Neural cell (in vitro differentiated cells): ENCODE results near the gene TGOLN2. TPM values are rescaled to one million over a fixed set of nuclear protein-coding genes. Genes with fewer than 3 reads are reported as not detected.

Source experiments
- H2AFZ ChIP-seq: fragments of 200-600, 300-800 bp; sonication (generic), shearing (Covaris generic); 2 replicates; pipeline ENCODE4 v1.6.0; 2014; ENCODE audit warnings: low read depth, mild to moderate bottlenecking, antibody characterized with exemption, low read length, moderate library complexity
- H3F3A ChIP-seq: fragments of 200-600 bp; shearing (Covaris generic); 2 replicates; pipeline ENCODE4 v1.6.1; 2016; ENCODE audit warnings: mild to moderate bottlenecking, moderate library complexity, mixed read lengths, antibody characterized with exemption, low read length; ENCODE audit not compliant: insufficient read depth, poor library complexity, severe bottlenecking
- H3K27ac ChIP-seq: fragments of 200-600, 300-800 bp; sonication (generic), shearing (Covaris generic); 2 replicates; pipeline ENCODE4 v1.5.1; 2014; ENCODE audit warnings: mild to moderate bottlenecking, low read length, moderate library complexity
- H3K27me3 ChIP-seq: fragments of 300-800, 200-600 bp; sonication (generic), shearing (Covaris generic); 2 replicates; pipeline ENCODE4 v1.6.0; 2014; ENCODE audit warnings: mild to moderate bottlenecking, low read depth, low read length, moderate library complexity; ENCODE audit not compliant: insufficient read depth
- H3K36me3 ChIP-seq: fragments of 300-800, 200-600 bp; sonication (generic), shearing (Covaris generic); 2 replicates; pipeline ENCODE4 v1.5.1; 2014; ENCODE audit warnings: mild to moderate bottlenecking, antibody characterized with exemption, low read length, moderate library complexity; ENCODE audit not compliant: insufficient read depth
- H3K4me2 ChIP-seq: fragments of 300-800, 200-600 bp; sonication (generic), shearing (Covaris generic); 2 replicates; pipeline ENCODE4 v1.6.0; 2014; ENCODE audit warnings: mild to moderate bottlenecking, low read length
- H3K4me3 ChIP-seq: fragments of 300-800, 200-600 bp; sonication (generic), shearing (Covaris generic); 2 replicates; pipeline ENCODE4 v1.5.1; 2014; ENCODE audit warnings: mild to moderate bottlenecking, low read length, moderate library complexity
- H3K79me2 ChIP-seq: fragments of 200-600 bp; shearing (Covaris generic); replicated peaks from 2 replicates; pipeline ENCODE4 v1.6.0; 2014; ENCODE audit warnings: mild to moderate bottlenecking, low read length, moderate library complexity; ENCODE audit not compliant: insufficient read depth
- H3K9ac ChIP-seq: fragments of 300-800, 200-600 bp; sonication (generic), shearing (Covaris generic); 2 replicates; pipeline ENCODE4 v1.6.1; 2016; ENCODE audit warnings: mild to moderate bottlenecking, low read length, mixed read lengths
- H3K9me2 ChIP-seq: fragments of 200-600 bp; shearing (Covaris generic); 2 replicates; pipeline ENCODE4 v1.6.1; 2016; ENCODE audit warnings: mild to moderate bottlenecking, low read length, mixed read lengths; ENCODE audit not compliant: insufficient read depth
- H3K9me3 ChIP-seq: fragments of 200-600, 300-800 bp; sonication (generic), shearing (Covaris generic); 2 replicates; pipeline ENCODE4 v1.6.1; 2016; ENCODE audit warnings: mild to moderate bottlenecking, mixed run types, low read length, moderate library complexity, mixed read lengths
- H4K20me1 ChIP-seq: fragments of 200-600 bp; shearing (Covaris generic); 2 replicates; pipeline ENCODE4 v1.6.1; 2016; ENCODE audit warnings: mild to moderate bottlenecking, mixed run types; ENCODE audit not compliant: insufficient read depth
- CTCF ChIP-seq: fragments of 450-650 bp; IDR thresholded peaks from 2 replicates; pipeline ENCODE4 v1.5.1; 2014; ENCODE audit warnings: antibody characterized with exemption, mild to moderate bottlenecking, moderate library complexity; ENCODE audit not compliant: poor library complexity, severe bottlenecking
- EP300 ChIP-seq: fragments of 450-650 bp; conservative IDR thresholded peaks from 2 replicates; pipeline ENCODE4 v1.6.1; 2014; ENCODE audit warnings: antibody characterized with exemption, mild to moderate bottlenecking, moderate library complexity; ENCODE audit not compliant: poor library complexity, severe bottlenecking
- EZH2 ChIP-seq: fragments of 200-600, 300-800 bp; shearing (Covaris generic), sonication (generic); IDR thresholded peaks from 2 replicates; pipeline ENCODE4 v1.6.1; 2014; ENCODE audit warnings: antibody characterized with exemption, low read length, borderline replicate concordance, mild to moderate bottlenecking; ENCODE audit not compliant: insufficient read depth, poor library complexity, severe bottlenecking
- MXI1 ChIP-seq: fragments of 450-650 bp; conservative IDR thresholded peaks from 2 replicates; pipeline ENCODE4 v1.6.1; 2014; ENCODE audit warnings: antibody characterized with exemption, mild to moderate bottlenecking; ENCODE audit not compliant: poor library complexity, severe bottlenecking
- POLR2AphosphoS5 ChIP-seq: IDR thresholded peaks from 2 replicates; pipeline ENCODE4 v1.6.1; 2012
- RAD21 ChIP-seq: fragments of 450-650 bp; conservative IDR thresholded peaks from 2 replicates; pipeline ENCODE4 v1.6.1; 2014; ENCODE audit warnings: antibody characterized with exemption, mild to moderate bottlenecking, moderate library complexity
- REST ChIP-seq: IDR thresholded peaks from 2 replicates; pipeline ENCODE4 v1.6.1; 2012; ENCODE audit warnings: borderline replicate concordance
- SMC3 ChIP-seq: fragments of 450-650 bp; conservative IDR thresholded peaks from 2 replicates; pipeline ENCODE4 v1.6.1; 2014; ENCODE audit warnings: antibody characterized with exemption, mild to moderate bottlenecking, moderate library complexity; ENCODE audit not compliant: poor library complexity
- TAF1 ChIP-seq: IDR thresholded peaks from 2 replicates; pipeline ENCODE4 v1.6.1; 2012; ENCODE audit warnings: low read depth
- polyA plus RNA-seq: library from polyadenylated mRNA; depleted of rRNA; stranded (reverse); fragments of >200 nt; gene quantifications from 2 replicates; pipeline ENCODE4 v1.2.3, GENCODE V29; 2014

The TGOLN2 gene
- polyA plus RNA-seq, 1 donor from 2014 or later: 22.7 TPM

- TF ChIP-seq SMC3 (no peak), REST (no peak), RAD21 (no peak), EP300 (no peak), MXI1 (no peak), CTCF (no peak), POLR2AphosphoS5 (no peak), EZH2 (no peak), TAF1 (no peak)
- H3K9me2 ChIP-seq: no peaks in the 10 kb centered on the region
- H3K4me3 ChIP-seq: no peak overlapping the region
- H3K79me2 ChIP-seq: no peaks in the 10 kb centered on the region
- H3F3A ChIP-seq: no peaks in the 10 kb centered on the region
- no peaks in the 10 kb centered on the region for H3K27me3 ChIP-seq
- no peaks in the 10 kb centered on the region for H3K36me3 ChIP-seq
- no peak overlapping the region for H2AFZ ChIP-seq
- no peak overlapping the region for H3K27ac ChIP-seq
- H3K4me2 ChIP-seq: no peak overlapping the region
- H4K20me1 ChIP-seq: no peaks in the 10 kb centered on the region
- H3K9ac ChIP-seq: no peak overlapping the region
- no peaks in the 10 kb centered on the region for H3K9me3 ChIP-seq
These were observed 36.3 kb downstream of the TGOLN2 start for GRCh38 chr2:85291425-85292023.

- no peaks in the 10 kb centered on the region for H3K79me2 ChIP-seq
- no peak overlapping the region for H3K27ac ChIP-seq
- H3K27me3 ChIP-seq: no peaks in the 10 kb centered on the region
- H3K36me3 ChIP-seq: no peaks in the 10 kb centered on the region
- H3F3A ChIP-seq: no peaks in the 10 kb centered on the region
- H4K20me1 ChIP-seq: no peaks in the 10 kb centered on the region
- H3K9me2 ChIP-seq: no peaks in the 10 kb centered on the region
- H3K9ac ChIP-seq: no peak overlapping the region
- no peaks in the 10 kb centered on the region for H3K9me3 ChIP-seq
- no peak overlapping the region for H3K4me2 ChIP-seq
- no peak overlapping the region for H3K4me3 ChIP-seq
- H2AFZ ChIP-seq: no peak overlapping the region
- TF ChIP-seq POLR2AphosphoS5 (no peak), REST (no peak), SMC3 (no peak), CTCF (no peak), EP300 (no peak), RAD21 (no peak), TAF1 (no peak), MXI1 (no peak), EZH2 (no peak)
These were observed 39.5 kb downstream of the TGOLN2 start for GRCh38 chr2:85288244-85288725.
